ENCODE results near the gene FAM111A. TPM values are rescaled to one million over a fixed set of nuclear protein-coding genes. Genes with fewer than 3 reads are reported as not detected.
"Not testable (repeated sequence)": the region's sequence is repeated elsewhere in the genome, so short reads cannot be mapped to it uniquely, and the experiment has no call there.

The FAM111A gene
- total and polyA plus RNA-seq, 12 donors = 13.5 to 92.5 (median 31.4) TPM

GRCh38 chr11:59097113-59097708, 45.4 kb upstream of the FAM111A start:
- intact Hi-C loops (cut with DNase I) = loop anchor here in 1 of 2 donors (5.0 kb wide), 1 partner anchor 40 kb away; no protein-coding TSS in a partner anchor
- Histone ChIP-seq H3K27ac (no peak overlapping the region), H3K27me3 (no peaks in the 10 kb centered on the region), H3K36me3 (replicated peaks in 1 of 2) (no peaks in the 10 kb centered on the region), H3K4me3 (no peak overlapping the region), H3K9me3 (replicated peaks in 1 of 3) (no peaks in the 10 kb centered on the region), H3K4me1 (replicated peaks in 1 of 2) (peaks cover 5 to 10% of the 10 kb centered on the region in 2 donors)
- peak; percentile 50 to 86 (median 64) for DNase-seq
- TF ChIP-seq, protein P1, sequence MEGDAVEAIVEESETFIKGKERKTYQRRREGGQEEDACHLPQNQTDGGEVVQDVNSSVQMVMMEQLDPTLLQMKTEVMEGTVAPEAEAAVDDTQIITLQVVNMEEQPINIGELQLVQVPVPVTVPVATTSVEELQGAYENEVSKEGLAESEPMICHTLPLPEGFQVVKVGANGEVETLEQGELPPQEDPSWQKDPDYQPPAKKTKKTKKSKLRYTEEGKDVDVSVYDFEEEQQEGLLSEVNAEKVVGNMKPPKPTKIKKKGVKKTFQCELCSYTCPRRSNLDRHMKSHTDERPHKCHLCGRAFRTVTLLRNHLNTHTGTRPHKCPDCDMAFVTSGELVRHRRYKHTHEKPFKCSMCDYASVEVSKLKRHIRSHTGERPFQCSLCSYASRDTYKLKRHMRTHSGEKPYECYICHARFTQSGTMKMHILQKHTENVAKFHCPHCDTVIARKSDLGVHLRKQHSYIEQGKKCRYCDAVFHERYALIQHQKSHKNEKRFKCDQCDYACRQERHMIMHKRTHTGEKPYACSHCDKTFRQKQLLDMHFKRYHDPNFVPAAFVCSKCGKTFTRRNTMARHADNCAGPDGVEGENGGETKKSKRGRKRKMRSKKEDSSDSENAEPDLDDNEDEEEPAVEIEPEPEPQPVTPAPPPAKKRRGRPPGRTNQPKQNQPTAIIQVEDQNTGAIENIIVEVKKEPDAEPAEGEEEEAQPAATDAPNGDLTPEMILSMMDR (IDR thresholded peaks at IDR 0.05) = peak; percentile 44 to 71 (median 60)
- TF ChIP-seq POLR2A (IDR thresholded peaks at IDR 0.05) = no peak
- WGBS, 4 donors = 88 to 92% (median 88%) methylated on average over 5 of the region's 5 CpGs

- H3K4me1 ChIP-seq (replicated peaks in 1 of 2) = peaks cover 7 to 12% of the 10 kb centered on the region in 2 donors
- intact Hi-C loops (cut with DNase I) = loop anchor here in 1 of 2 donors (5.0 kb wide), 1 partner anchor 39 kb away; no protein-coding TSS in a partner anchor
- not testable (repeated sequence) for H3K36me3 ChIP-seq (replicated peaks in 1 of 2); H3K4me3 ChIP-seq; H3K27me3 ChIP-seq; H3K27ac ChIP-seq; H3K9me3 ChIP-seq (replicated peaks in 1 of 3); DNase-seq
- 78 to 85% (median 80%) methylated on average over 8 of the region's 8 CpGs for WGBS, 4 donors
Observed at GRCh38 chr11:59097938-59098337, 44.7 kb upstream of the FAM111A start.

- WGBS, 4 donors = 6 to 19% (median 9%) methylated on average over 16 to 23 of the region's 23 CpGs
- DNase-seq = peak; percentile 41 to 71 (median 60)
- H3K4me1 ChIP-seq (replicated peaks in 1 of 2) = peaks cover 12 to 14% of the 10 kb centered on the region in 2 donors
- intact Hi-C loops (cut with DNase I) = no loop called here
- TF ChIP-seq, protein P1 (IDR thresholded peaks at IDR 0.05) = peak in 5 of 6 experiments; percentile 12 to 34 (median 22)
- TF ChIP-seq POLR2A (IDR thresholded peaks at IDR 0.05) = no peak
- H3K27me3 ChIP-seq = no peaks in the 10 kb centered on the region
- no peaks in the 10 kb centered on the region for H3K36me3 ChIP-seq (replicated peaks in 1 of 2)
- no peaks in the 10 kb centered on the region for H3K9me3 ChIP-seq (replicated peaks in 1 of 3)
- H3K4me3 ChIP-seq = peak overlapping the region in 1 of 4 donors; percentile 46
- H3K27ac ChIP-seq = no peak overlapping the region
Observed at GRCh38 chr11:59102259-59102765, 40.3 kb upstream of the FAM111A start.

- Histone ChIP-seq H3K36me3 (replicated peaks in 1 of 2) (no peaks in the 10 kb centered on the region), H3K27ac (no peak within 1 kb of the TSS), H3K9me3 (replicated peaks in 1 of 3) (no peaks in the 10 kb centered on the region), H3K4me3 (peak within 1 kb of the TSS in 1 of 4 donors; percentile 55), H3K4me1 (replicated peaks in 1 of 2) (peaks cover 8 to 14% of the 10 kb centered on the region in 2 donors), H3K27me3 (no peaks in the 10 kb centered on the region)
- 1 to 2% (median 1%) methylated on average over 24 to 64 of the region's 64 CpGs for WGBS, 4 donors
- DNase-seq = peak; percentile 75 to 94 (median 83)
- intact Hi-C loops (cut with DNase I) = no loop called here
- TF ChIP-seq, protein P1 (IDR thresholded peaks at IDR 0.05) = no peak
- TF ChIP-seq POLR2A (IDR thresholded peaks at IDR 0.05) = no peak
Observed at GRCh38 chr11:59106363-59107336, 36.0 kb upstream of the FAM111A start, which contains the start of gene FAM111B. FAM111B (plus strand) TSS chr11:59107237; CDS start chr11:59109626, 2,389 bp downstream.

DNA sequence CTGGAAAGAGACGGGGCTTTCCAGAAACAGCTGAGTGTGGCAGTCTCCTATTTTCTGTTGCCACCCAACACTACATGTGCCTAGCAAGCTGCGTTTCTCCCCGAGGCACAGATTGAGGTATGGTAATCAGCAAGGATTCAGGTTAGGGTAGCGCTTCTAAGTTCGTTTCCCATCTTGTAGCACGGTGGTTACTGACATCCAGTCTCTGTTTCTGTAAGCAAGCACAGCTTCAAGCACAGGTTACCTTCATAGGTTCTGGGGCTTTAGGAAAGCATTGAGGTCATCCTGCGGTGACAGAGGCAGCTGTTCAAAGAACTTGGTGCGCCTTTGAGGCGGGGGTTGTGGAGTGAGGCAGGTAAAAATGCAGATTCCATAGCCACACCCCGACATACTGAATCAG, 34.9 kb upstream of the FAM111A start:
- peak overlapping the region in 1 of 4 donors; percentile 55 for H3K4me3 ChIP-seq
- H3K36me3 ChIP-seq (replicated peaks in 1 of 2); intact Hi-C loops (cut with DNase I); H3K4me1 ChIP-seq (replicated peaks in 1 of 2); H3K9me3 ChIP-seq (replicated peaks in 1 of 3); H3K27ac ChIP-seq; H3K27me3 ChIP-seq; DNase-seq: not testable (repeated sequence)
- WGBS, 4 donors = 19 to 39% (median 25%) methylated on average over 10 of the region's 10 CpGs

All from adrenal gland (tissue), 12 donors.